ENCODE data around the gene SKOR2.

DNA sequence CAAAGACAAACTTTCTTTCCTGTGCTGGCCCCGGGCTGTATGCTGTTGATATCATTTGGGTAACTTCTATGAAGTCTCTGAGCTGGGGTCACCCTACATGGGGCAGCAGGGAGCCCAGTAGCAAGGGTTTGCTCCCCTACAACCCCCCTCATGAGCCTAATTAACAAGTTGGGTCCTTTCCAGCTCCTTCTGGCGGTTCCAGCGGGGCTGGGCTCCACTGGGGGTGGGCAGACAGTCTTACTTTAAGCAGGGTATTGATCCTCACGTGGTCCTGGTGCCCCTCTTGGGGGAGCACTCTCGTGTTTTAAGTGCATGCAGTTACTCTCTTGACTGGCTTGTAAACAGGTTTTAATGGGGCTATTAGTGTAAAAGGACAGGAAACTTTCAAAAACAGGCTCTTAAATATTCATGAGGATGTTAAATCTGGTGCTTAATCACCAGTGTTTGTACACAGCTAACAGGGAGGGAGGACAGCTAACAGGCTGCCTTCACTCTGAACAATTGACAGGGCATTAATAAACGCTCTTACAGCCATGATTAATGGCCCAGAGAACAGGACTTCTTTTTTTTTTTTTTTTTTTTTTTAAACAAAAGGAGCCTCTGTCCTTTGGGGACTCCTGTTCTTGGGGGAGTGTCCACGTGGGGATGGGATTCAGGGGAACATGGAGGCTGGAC, 36.6 kb upstream of the SKOR2 start:
- no peak for TF ChIP-seq KDM4B (IDR thresholded peaks at IDR 0.05; ENCODE audit: borderline replicate concordance in 2 of 2, low read depth in 1 of 2)
- TF ChIP-seq SPI1 (IDR thresholded peaks at IDR 0.05; ENCODE audit: borderline replicate concordance, low read depth, low read length), result no peak
- TF ChIP-seq, protein P1, sequence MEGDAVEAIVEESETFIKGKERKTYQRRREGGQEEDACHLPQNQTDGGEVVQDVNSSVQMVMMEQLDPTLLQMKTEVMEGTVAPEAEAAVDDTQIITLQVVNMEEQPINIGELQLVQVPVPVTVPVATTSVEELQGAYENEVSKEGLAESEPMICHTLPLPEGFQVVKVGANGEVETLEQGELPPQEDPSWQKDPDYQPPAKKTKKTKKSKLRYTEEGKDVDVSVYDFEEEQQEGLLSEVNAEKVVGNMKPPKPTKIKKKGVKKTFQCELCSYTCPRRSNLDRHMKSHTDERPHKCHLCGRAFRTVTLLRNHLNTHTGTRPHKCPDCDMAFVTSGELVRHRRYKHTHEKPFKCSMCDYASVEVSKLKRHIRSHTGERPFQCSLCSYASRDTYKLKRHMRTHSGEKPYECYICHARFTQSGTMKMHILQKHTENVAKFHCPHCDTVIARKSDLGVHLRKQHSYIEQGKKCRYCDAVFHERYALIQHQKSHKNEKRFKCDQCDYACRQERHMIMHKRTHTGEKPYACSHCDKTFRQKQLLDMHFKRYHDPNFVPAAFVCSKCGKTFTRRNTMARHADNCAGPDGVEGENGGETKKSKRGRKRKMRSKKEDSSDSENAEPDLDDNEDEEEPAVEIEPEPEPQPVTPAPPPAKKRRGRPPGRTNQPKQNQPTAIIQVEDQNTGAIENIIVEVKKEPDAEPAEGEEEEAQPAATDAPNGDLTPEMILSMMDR (IDR thresholded peaks at IDR 0.05 in 2 of 3, conservative IDR thresholded peaks at IDR 0.05 in 1 of 3; ENCODE audit: insufficient read depth in 2 of 3, low read depth in 1 of 3, low read length in 3 of 3), result no peak
- no peak for TF ChIP-seq ZNF316 (IDR thresholded peaks at IDR 0.05)
- TF ChIP-seq PTRF (tag; IDR thresholded peaks at IDR 0.05), result no peak
- no peak for TF ChIP-seq SMAD2 (IDR thresholded peaks at IDR 0.05; ENCODE audit: low read depth, low read length)
- no peak for TF ChIP-seq RAD21 (CRISPR knock-in tag; conservative IDR thresholded peaks at IDR 0.05 in 1 of 2, IDR thresholded peaks at IDR 0.05 in 1 of 2)
- no peak for TF ChIP-seq EZH2 (IDR thresholded peaks at IDR 0.05; ENCODE audit: borderline replicate concordance, low read depth, low read length)
- no peak for TF ChIP-seq ATF6 (CRISPR knock-in tag; IDR thresholded peaks at IDR 0.05)
- TF ChIP-seq, protein P2, sequence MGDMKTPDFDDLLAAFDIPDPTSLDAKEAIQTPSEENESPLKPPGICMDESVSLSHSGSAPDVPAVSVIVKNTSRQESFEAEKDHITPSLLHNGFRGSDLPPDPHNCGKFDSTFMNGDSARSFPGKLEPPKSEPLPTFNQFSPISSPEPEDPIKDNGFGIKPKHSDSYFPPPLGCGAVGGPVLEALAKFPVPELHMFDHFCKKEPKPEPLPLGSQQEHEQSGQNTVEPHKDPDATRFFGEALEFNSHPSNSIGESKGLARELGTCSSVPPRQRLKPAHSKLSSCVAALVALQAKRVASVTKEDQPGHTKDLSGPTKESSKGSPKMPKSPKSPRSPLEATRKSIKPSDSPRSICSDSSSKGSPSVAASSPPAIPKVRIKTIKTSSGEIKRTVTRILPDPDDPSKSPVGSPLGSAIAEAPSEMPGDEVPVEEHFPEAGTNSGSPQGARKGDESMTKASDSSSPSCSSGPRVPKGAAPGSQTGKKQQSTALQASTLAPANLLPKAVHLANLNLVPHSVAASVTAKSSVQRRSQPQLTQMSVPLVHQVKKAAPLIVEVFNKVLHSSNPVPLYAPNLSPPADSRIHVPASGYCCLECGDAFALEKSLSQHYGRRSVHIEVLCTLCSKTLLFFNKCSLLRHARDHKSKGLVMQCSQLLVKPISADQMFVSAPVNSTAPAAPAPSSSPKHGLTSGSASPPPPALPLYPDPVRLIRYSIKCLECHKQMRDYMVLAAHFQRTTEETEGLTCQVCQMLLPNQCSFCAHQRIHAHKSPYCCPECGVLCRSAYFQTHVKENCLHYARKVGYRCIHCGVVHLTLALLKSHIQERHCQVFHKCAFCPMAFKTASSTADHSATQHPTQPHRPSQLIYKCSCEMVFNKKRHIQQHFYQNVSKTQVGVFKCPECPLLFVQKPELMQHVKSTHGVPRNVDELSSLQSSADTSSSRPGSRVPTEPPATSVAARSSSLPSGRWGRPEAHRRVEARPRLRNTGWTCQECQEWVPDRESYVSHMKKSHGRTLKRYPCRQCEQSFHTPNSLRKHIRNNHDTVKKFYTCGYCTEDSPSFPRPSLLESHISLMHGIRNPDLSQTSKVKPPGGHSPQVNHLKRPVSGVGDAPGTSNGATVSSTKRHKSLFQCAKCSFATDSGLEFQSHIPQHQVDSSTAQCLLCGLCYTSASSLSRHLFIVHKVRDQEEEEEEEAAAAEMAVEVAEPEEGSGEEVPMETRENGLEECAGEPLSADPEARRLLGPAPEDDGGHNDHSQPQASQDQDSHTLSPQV (IDR thresholded peaks at IDR 0.05), result no peak
- TF ChIP-seq KLF13 (tag; IDR thresholded peaks at IDR 0.05; ENCODE audit: borderline replicate concordance, low read depth), result no peak
- no peak for TF ChIP-seq SIN3A (IDR thresholded peaks at IDR 0.05; ENCODE audit: borderline replicate concordance in 2 of 2, control insufficient read depth in 1 of 2, low read depth in 2 of 2, low read length in 2 of 2)
- no peak for TF ChIP-seq SRSF7 (optimal IDR thresholded peaks at IDR 0.05; ENCODE audit: low read depth, low read length)
- TF ChIP-seq ZNF707 (CRISPR knock-in tag; conservative IDR thresholded peaks at IDR 0.05), result no peak
